Posterior cingulate gyrus (tissue), 11 donors: ENCODE data around the gene NTRK1.

Source experiments
- DNase-seq, 10 donors: peaks; one replicate each; pipeline versions ENCODE4 v3.0.0 to v3.0.0-alpha.2; 2020 to 2021; ENCODE audit warnings: mixed read lengths in 3 of 10
- intact Hi-C: fragments of 100-400 bp; cut with DNase I; formaldehyde crosslinking; loops from one replicate; pipeline ENCODE4 v1.15.1; 2023

NTRK1 gene

DNA sequence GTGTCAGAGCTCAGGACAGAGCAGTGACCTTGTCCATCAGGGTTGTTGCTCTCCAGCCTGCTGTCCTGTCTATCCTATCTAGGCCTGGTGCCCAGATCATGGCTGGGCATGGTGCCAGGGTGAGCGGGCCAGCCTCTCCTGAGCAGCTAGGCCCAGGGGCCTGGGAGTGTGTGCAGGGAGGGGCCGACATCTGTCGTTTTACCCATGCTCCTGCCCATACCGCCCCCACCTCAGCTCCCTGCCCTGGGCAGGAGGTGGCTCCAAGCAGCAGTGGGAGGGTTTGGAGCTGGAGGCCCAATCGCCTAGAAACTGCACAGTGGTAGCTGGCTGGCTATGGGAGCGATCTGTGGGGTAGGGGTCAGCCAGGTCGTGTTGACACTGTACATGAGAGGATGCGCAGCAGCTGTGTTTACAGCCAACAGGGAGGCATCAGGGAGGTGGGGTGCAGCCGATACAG is 8.2 kb upstream of the NTRK1 start:
- intact Hi-C loops, result no loop called here
- DNase-seq, result peak in 8 of 10 donors; percentile 42 to 92 (median 64)

DNA sequence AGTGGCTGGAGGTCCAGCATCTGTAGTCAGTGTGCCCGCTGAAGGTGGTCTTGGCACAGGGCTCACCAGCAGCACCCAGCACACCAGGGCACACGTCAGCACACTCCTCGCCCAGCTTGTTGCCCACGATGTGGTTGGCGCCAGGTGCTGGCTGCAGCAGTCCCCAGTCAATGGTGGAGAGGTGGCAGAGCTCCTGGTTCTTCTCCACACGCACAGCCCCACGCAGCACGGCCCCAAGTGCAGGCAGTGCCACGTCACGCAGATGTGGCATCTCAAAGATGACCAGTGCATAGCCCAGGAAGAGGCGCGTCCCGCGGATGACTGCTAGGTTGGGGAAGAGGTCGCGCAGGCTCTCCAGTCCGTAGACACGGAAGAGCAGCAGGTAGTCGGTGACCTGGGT is 6.9 kb upstream of the NTRK1 start:
- no peak for DNase-seq
- intact Hi-C loops, result no loop called here

GRCh38 chr1:156854634-156855033 is 6.0 kb upstream of the NTRK1 start:
- no peak for DNase-seq
- intact Hi-C loops, result no loop called here

- intact Hi-C loops, result no loop called here
Measured at GRCh38 chr1:156856282-156856785, 4.3 kb upstream of the NTRK1 start.

DNA sequence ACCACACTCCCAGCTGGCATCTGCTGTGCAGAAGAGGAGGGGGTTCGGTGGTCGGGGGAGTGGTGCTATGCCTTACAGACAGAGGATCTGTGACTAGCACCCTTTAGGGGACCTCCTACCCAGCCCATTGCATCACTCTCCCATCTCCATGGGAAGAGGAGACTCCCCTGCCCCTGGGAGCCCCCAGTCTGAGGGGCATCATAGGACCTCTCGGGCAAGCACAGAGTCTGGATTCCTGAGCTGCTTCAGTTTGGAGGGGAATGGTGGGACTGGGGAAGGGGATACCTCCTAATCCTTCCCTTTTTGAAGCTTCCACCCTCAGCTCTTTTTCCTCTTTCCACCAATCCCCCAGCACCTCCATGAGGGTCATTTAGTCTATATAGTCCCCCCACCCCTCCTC is 3.1 kb upstream of the NTRK1 start:
- intact Hi-C loops, result no loop called here

More at GRCh38 chr1:156856282-156856785, 4.3 kb upstream of the NTRK1 start:
- DNase-seq, result no peak

GRCh38 chr1:156858555-156858956 is 2.1 kb upstream of the NTRK1 start:
- intact Hi-C loops, result no loop called here
- DNase-seq, result no peak

More for the DNA sequence above, 3.1 kb upstream of the NTRK1 start:
- no peak for DNase-seq

- no peak for DNase-seq
- intact Hi-C loops, result no loop called here
Measured at GRCh38 chr1:156858959-156859522, 1.6 kb upstream of the NTRK1 start, which contains the start of gene INSRR. Gene INSRR (minus strand): TSS chr1:156859117. CDS start chr1:156858621, 496 bp downstream.

GRCh38 chr1:156859523-156860112 is 1.0 kb upstream of the NTRK1 start:
- DNase-seq, result no peak

GRCh38 chr1:156860113-156860627 is 495 bp upstream of the NTRK1 start:
- DNase-seq, result peak in 7 of 10 donors; percentile 34 to 93 (median 50)
- intact Hi-C loops, result loop anchor here (2.0 to 5.0 kb wide), 2 partner anchors 21 to 63 kb away; no protein-coding TSS in a partner anchor

More at GRCh38 chr1:156859523-156860112, 1.0 kb upstream of the NTRK1 start:
- intact Hi-C loops, result loop anchor here (2.0 to 5.0 kb wide), 2 partner anchors 21 to 62 kb away; no protein-coding TSS in a partner anchor

DNA sequence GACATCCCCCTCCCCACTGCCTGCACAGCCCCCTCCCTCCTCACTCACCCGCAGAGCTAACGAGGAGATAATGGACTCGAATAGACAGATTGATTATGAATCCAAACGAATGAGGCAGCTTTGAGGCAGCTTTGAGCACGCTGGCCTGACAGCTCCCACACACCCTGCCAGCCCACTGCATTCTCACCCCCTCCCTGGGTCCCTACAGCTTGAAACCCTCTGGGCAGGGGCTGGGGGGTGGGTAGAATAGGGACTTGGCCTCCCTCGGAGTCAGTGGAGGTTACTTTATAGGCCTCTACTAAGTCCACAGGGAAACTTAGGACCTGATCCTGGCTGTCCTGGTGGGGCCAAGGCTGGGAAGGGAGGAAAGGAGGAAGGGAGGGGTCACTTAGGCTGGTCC is 1.9 kb downstream of the NTRK1 start:
- DNase-seq, result no peak
- intact Hi-C loops, result loop anchor here (5.0 kb wide), 1 partner anchor 65 kb away; no protein-coding TSS in a partner anchor

DNA sequence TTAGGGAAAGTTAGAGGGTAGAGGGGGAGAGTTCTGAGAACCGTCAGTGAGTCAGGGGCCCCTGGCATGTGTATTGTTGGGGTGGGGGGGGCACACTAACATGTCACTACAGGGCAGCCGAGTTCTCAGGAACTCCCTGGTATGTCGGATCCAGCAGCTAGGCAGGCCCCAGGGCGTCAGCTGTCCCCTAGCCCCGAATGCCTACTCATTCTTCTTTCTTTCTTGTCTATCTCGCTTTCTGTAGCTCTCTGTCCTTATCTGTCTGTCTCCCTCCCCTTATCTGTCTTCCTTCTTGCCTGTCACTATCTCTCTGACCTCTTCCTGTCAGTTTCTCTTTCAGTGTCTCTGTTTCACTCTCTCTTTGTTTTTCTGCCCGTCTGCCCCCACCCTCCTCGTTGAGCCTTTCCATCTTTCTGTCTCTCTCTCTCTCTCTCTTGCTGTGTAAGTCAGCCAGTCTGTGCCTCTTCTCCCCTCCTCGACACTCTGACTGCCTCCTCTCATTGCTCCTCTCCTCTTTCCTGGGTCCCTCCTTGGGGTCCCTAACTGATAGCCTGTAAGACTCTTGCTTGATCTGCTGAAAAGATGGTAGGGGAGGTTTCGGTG is 2.4 kb downstream of the NTRK1 start:
- DNase-seq, result no peak
- intact Hi-C loops, result loop anchor here (5.0 kb wide), 1 partner anchor 66 kb away; no protein-coding TSS in a partner anchor

DNA sequence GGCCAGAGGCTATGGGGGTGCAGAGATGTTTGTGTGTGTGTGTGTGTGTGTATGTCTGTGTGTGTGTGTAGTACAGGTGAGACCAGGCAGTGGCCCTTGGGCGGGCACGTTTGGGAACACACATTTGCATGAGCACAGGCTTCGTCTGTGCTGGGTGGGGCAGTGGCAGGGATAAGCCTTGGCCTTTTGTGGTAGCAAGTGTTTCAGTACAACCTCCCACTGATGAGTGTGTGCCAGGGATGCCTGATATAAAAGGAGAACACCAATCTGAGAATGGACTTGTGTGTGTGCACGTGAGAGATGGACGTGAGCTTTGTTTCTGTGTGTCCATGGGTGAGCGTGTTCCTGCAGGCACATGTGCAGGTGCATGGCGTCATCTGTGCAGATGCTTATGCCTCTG is 3.0 kb downstream of the NTRK1 start:
- intact Hi-C loops, result loop anchor here (5.0 kb wide), 1 partner anchor 66 kb away; no protein-coding TSS in a partner anchor
- no peak for DNase-seq

GRCh38 chr1:156864796-156865195 is 4.1 kb downstream of the NTRK1 start:
- intact Hi-C loops, result loop anchor here (5.0 kb wide), 1 partner anchor 67 kb away; no protein-coding TSS in a partner anchor
- no peak for DNase-seq

DNA sequence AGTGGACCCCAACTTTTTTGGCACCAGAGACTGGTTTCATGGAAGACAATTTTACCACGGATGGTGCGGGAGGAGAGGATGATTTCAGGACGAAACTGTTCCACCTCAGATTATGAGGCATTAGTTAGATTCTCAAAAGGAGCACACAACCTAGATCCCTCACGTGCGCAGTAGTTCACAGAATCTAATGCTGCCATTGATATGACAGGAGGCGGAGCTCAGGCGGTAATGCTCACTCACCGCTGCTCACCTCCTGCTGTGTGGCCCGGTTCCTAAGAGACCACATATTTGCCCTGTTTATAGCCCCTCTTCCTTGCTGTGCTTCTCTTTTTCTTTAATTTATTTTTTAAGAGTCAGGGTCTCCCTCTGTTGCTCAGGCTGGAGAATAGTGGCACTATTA is 4.6 kb downstream of the NTRK1 start:
- intact Hi-C loops, result no loop called here
- DNase-seq, result no peak

GRCh38 chr1:156865865-156866248 is 5.2 kb downstream of the NTRK1 start:
- no peak for DNase-seq
- intact Hi-C loops, result no loop called here

GRCh38 chr1:156866249-156866909 is 5.7 kb downstream of the NTRK1 start:
- intact Hi-C loops, result no loop called here
- no peak for DNase-seq

GRCh38 chr1:156868341-156868740 is 7.7 kb downstream of the NTRK1 start:
- intact Hi-C loops, result no loop called here
- DNase-seq, result no peak

DNA sequence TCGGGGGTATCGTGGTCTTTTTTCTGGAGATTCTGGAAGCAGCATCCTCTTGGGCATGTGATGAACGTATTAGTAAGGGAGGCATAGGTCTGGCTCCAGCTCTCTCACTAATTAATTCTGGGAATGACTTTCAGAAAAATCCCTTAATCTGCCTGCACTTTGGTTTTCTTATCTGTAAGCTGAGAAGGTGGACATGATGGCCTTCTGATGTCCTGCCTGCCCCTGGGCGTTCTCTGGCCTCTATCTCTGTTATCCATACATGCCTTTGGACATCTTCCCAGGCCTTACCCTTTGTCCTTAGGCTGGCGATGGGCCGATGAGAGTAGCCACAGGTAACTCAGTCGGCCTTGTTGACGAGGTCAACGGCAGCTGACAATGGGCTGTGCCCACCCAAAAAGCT is 8.8 kb downstream of the NTRK1 start:
- DNase-seq, result no peak
- intact Hi-C loops, result no loop called here

GRCh38 chr1:156873659-156874058 is 13.0 kb downstream of the NTRK1 start:
- peak in 1 of 10 donors; percentile 65 for DNase-seq
- intact Hi-C loops, result no loop called here

DNA sequence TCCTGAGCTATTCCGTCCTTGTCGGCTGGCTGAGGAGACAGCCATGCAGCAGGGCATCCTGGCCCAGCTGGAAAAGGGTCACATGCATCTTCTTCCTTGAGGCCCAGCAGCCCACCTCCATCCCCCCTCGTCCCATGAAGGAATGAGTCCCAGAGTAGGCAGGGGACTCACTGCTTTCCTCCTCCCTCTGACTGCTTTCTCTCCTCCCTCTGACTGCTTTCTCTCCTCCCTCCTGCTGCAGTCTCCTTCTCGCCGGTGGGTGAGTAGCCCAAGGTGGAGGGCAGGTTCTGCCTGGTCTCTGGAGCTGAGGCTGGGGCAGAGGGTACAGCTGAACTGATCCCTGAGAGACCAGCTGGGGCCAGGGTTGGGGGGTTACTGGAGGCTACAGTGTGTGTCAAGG is 13.5 kb downstream of the NTRK1 start:
- intact Hi-C loops, result no loop called here
- DNase-seq, result no peak
